GM12878 (cell line): ENCODE results near the gene PPP1R27. TPM values are rescaled to one million over a fixed set of nuclear protein-coding genes. Genes with fewer than 3 reads are reported as not detected.

ENCODE experiments used
- ATAC-seq: fragments of 200-7000 bp; cut with Tn5 transposase; 3 replicates; pipeline ENCODE4 v1.9.1; 2020; ENCODE audit warnings: mild to moderate bottlenecking, moderate library complexity
- BruUV-seq: library from RNA; stranded (reverse); fragments of 400-500 nt; replicated peaks from 2 replicates; lab custom pipeline; 2021; lab: Mats Ljungman, UMichigan
- CTCF ChIA-PET: fragments of 300-600 bp; sonication (Branson Sonifier 250); formaldehyde crosslinking; extraction: SDS; loops from one replicate; lab custom pipeline; 2021; ENCODE audit warnings: inconsistent platforms; lab: Yijun Ruan, JAX
- POLR2A ChIA-PET: fragments of 350-600 bp; formaldehyde crosslinking; extraction: SDS; loops from one replicate; lab custom pipeline; 2021; ENCODE audit warnings: inconsistent platforms; lab: Charles Lee
- RAD21 ChIA-PET: fragments of 300-600 bp; sonication (Branson Sonifier 250); formaldehyde crosslinking; loops from one replicate; lab custom pipeline; 2023; ENCODE audit warnings: antibody characterized with exemption; ENCODE audit not compliant: unreplicated experiment; lab: Charles Lee
- SMC1A ChIA-PET: fragments of 300-600 bp; sonication (Branson Sonifier 250); formaldehyde crosslinking; loops from one replicate; lab custom pipeline; 2023; ENCODE audit not compliant: unreplicated experiment, uncharacterized antibody; lab: Charles Lee
- DNase-seq: peaks from one replicate; pipeline ENCODE4 v3.0.0-alpha.2; 2011; ENCODE audit warnings: low read depth, low spot score
- FAIRE-seq: peaks from 3 replicates; lab custom pipeline; 2011; peaks lifted over from hg19 to GRCh38; lab: Jason Lieb, UNC
- H2AFZ ChIP-seq: 2 replicates; pipeline ENCODE4 v1.6.0; 2011; ENCODE audit warnings: low read depth, low read length, control low read depth; ENCODE audit not compliant: control insufficient read depth
- H3K27ac ChIP-seq: 2 replicates; pipeline ENCODE4 v1.5.1; 2011; ENCODE audit warnings: control low read depth; ENCODE audit not compliant: control insufficient read depth, insufficient read depth
- H3K27me3 ChIP-seq, 2 experiments: replicated peaks in 1 of 2; 2 replicates each; pipeline versions ENCODE4 v1.6.0 to v1.6.1; 2011; ENCODE audit warnings: low read length in 1 of 2; ENCODE audit not compliant: control insufficient read depth in 2 of 2, insufficient read depth in 2 of 2
- H3K36me3 ChIP-seq, 2 experiments: 2 replicates each; pipeline ENCODE4 v1.5.1; 2011; ENCODE audit warnings: low read length in 1 of 2; ENCODE audit not compliant: control insufficient read depth in 2 of 2, insufficient read depth in 2 of 2
- H3K4me1 ChIP-seq: 2 replicates; pipeline ENCODE4 v1.6.1; 2011; ENCODE audit warnings: mild to moderate bottlenecking, low read length, moderate library complexity, mixed read lengths; ENCODE audit not compliant: control insufficient read depth, insufficient read depth
- H3K4me2 ChIP-seq: 2 replicates; pipeline ENCODE4 v1.6.0; 2011; ENCODE audit warnings: control low read depth; ENCODE audit not compliant: control insufficient read depth, insufficient read depth
- H3K4me3 ChIP-seq: fragments of 200-600 bp; sonication (generic); 2 replicates; pipeline ENCODE4 v1.5.1; 2016
- H3K79me2 ChIP-seq: 2 replicates; pipeline ENCODE4 v1.6.0; 2011; ENCODE audit warnings: low read length; ENCODE audit not compliant: control insufficient read depth, insufficient read depth
- H3K9ac ChIP-seq: 2 replicates; pipeline ENCODE4 v1.8.0; 2011; ENCODE audit warnings: low read length, control low read depth, mixed read lengths; ENCODE audit not compliant: control insufficient read depth, insufficient read depth
- H3K9me3 ChIP-seq: replicated peaks from 3 replicates; pipeline ENCODE4 v1.5.1; 2011; ENCODE audit warnings: mild to moderate bottlenecking, low read length; ENCODE audit not compliant: control insufficient read depth, insufficient read depth
- H4K20me1 ChIP-seq: 2 replicates; pipeline ENCODE4 v1.6.0; 2011; ENCODE audit not compliant: control insufficient read depth, insufficient read depth
- BCL11A ChIP-seq: IDR thresholded peaks from 2 replicates; pipeline ENCODE4 v1.6.1; 2011; ENCODE audit warnings: low read depth, low read length
- BHLHE40 ChIP-seq, 2 experiments: fragments of 450-650 bp in 1 of 2; IDR thresholded peaks; 2 replicates each; pipeline ENCODE4 v1.6.1; 2011 to 2017; ENCODE audit warnings: low read depth in 2 of 2, borderline replicate concordance in 1 of 2, improper control_type of control experiment in 1 of 2, low read length in 1 of 2, mild to moderate bottlenecking in 1 of 2
- KAT2A ChIP-seq: conservative IDR thresholded peaks from 2 replicates; pipeline ENCODE4 v1.6.1; 2011; ENCODE audit warnings: low read depth, low read length; ENCODE audit not compliant: control insufficient read depth
- MTA3 ChIP-seq: IDR thresholded peaks from 2 replicates; pipeline ENCODE4 v1.6.1; 2012; ENCODE audit warnings: low read length, inconsistent platforms, borderline replicate concordance
- NRF1 ChIP-seq: conservative IDR thresholded peaks from 2 replicates; pipeline ENCODE4 v1.6.1; 2011; ENCODE audit warnings: mild to moderate bottlenecking, low read depth, low read length, improper control_type of control experiment
- RB1 ChIP-seq: fragments of 450-650 bp; formaldehyde crosslinking; IDR thresholded peaks from 2 replicates; pipeline ENCODE4 v1.6.1; 2017; ENCODE audit warnings: mild to moderate bottlenecking, borderline replicate concordance
- RUNX3 ChIP-seq: IDR thresholded peaks from 2 replicates; pipeline ENCODE4 v1.6.1; 2012; ENCODE audit warnings: low read length, inconsistent platforms
- SMARCA5 ChIP-seq: fragments of 450-650 bp; IDR thresholded peaks from 2 replicates; pipeline ENCODE4 v1.6.1; 2017; ENCODE audit warnings: mild to moderate bottlenecking
- ZBED1 ChIP-seq: IDR thresholded peaks from 2 replicates; pipeline ENCODE4 v1.6.1; 2016; ENCODE audit warnings: borderline replicate concordance
- ZNF622 ChIP-seq: fragments of 450-650 bp; IDR thresholded peaks from 2 replicates; pipeline ENCODE4 v1.6.1; 2017; ENCODE audit warnings: mild to moderate bottlenecking, inconsistent platforms
- WGBS: methylation state at CpG from one replicate; pipeline ENCODE4 v1.1.6; 2016; ENCODE audit warnings: low lambda C conversion rate; ENCODE audit not compliant: insufficient replicate concordance, insufficient coverage; ENCODE audit errors: missing lambda C conversion rate; 5-methylcytosine and 5-hydroxymethylcytosine counted together
- in situ Hi-C: fragments of 300-500 bp; cut with MboI; formaldehyde crosslinking; loops from 9 replicates; pipeline ENCODE4 v1.14.3; 2018; ENCODE audit warnings: mixed read lengths
- intact Hi-C: fragments of 100-400 bp; cut with micrococcal nuclease; formaldehyde crosslinking; loops from one replicate; pipeline ENCODE4 v1.14.2; 2022; ENCODE audit not compliant: unreplicated experiment
- polyA plus RNA-seq, 11 experiments: library from polyadenylated mRNA; depleted of rRNA in 4 of 11; unstranded in 6 of 11; stranded (reverse) in 5 of 11; fragments of >200 nt; fragmentation: Nextera tagmentation in 4 of 11; fragmentation: Illumina TruSeq in 1 of 11; extraction: Ambion mirVana in 4 of 11; extraction: Trizol in 1 of 11; gene quantifications; 1 replicate in 1 of 11; 2 replicates in 10 of 11; pipeline versions ENCODE4 v1.2.1 to v1.2.3, GENCODE V29; 2011 to 2016; ENCODE audit warnings: inconsistent platforms in 2 of 11, missing spikeins in 2 of 11, low read depth in 1 of 11
- total RNA-seq, 4 experiments: library from RNA; depleted of rRNA in 3 of 4; stranded (reverse); fragments of >200 nt in 3 of 4; fragmentation: Illumina TruSeq in 1 of 4; extraction: Trizol in 1 of 4; gene quantifications; 2 replicates each; pipeline versions ENCODE4 v1.2.1 to v1.2.3, GENCODE V29; 2013 to 2021
- TF ChIP-seq, protein P1 (sequence below): IDR thresholded peaks from 2 replicates; pipeline ENCODE4 v1.6.1; 2011; ENCODE audit warnings: borderline replicate concordance, low read depth, mild to moderate bottlenecking, moderate library complexity, low read length; ENCODE audit not compliant: insufficient read depth, poor library complexity, severe bottlenecking
- TF ChIP-seq, protein P2 (sequence below): fragments of 450-650 bp; IDR thresholded peaks from 2 replicates; pipeline ENCODE4 v1.6.1; 2017; ENCODE audit warnings: antibody characterized with exemption, mild to moderate bottlenecking, moderate library complexity
- TF ChIP-seq, protein P3 (sequence below): fragments of 450-650 bp; IDR thresholded peaks from 2 replicates; pipeline ENCODE4 v1.6.1; 2018; ENCODE audit warnings: borderline replicate concordance, mild to moderate bottlenecking; ENCODE audit not compliant: partially characterized antibody

PPP1R27 gene
- total and polyA plus RNA-seq, 10 of the 15 experiments (the other 5 are each of a cell fraction or from before 2014, with no cell fraction given): 0.17 to 1.6 (median 0.49) TPM; not detected in 3

DNA sequence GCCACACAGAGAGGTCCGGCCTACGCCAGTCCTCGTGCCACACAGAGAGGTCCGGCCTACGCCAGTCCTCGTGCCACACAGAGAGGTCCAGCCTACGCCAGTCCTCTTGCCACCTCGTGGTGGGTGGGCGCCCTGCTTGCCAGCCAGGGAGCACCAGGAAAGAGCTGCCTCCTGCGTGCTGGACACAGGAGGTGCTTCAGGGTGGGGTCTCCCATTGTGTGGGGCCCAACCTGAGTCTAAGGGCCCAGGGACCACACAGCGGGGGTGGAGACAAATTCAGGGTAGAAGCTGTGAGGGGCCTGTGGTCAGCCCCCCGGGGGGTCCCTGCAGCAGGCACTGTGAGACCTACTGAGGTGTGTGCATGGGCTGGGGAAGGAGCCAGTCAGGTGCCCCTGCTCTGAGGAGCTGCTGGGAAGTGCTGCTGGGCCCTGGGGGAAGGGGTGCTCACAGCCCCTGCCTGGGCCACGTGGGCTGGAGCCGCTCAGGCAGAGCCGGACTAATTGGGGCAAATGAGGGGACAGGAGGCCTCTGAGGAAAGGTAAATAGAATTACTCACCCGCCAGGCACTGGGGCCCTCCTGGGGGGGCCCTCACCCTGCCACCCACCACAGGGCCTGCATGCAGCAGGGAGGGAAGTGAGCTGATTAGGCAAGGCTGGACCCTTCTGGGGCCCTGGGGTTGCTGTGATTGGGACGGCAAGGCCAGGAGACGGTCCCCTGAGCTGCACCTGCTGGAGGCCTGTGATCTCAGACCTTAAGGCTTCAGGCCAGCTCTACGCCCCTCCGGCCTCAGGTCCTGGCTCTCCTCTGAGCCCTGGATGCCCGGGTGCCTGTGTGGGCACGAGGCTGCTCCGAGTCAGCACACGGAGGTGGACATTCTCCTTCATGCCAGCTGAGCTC, 19.9 kb downstream of the PPP1R27 start:
- Histone ChIP-seq H3K27ac (no peak overlapping the region), H3K4me3 (no peak overlapping the region), H3K9me3 (no peaks in the 10 kb centered on the region), H3K27me3 (no peaks in the 10 kb centered on the region), H3K36me3 (no peaks in the 10 kb centered on the region), H2AFZ (no peak overlapping the region), H4K20me1 (no peaks in the 10 kb centered on the region), H3K4me1 (no peaks in the 10 kb centered on the region), H3K9ac (no peak overlapping the region)
- no peak for DNase-seq
- no peak; the same call in none of the 3 replicates for ATAC-seq
- intact Hi-C loops (no loop called here), in situ Hi-C loops (no loop called here)
- ChIA-PET POLR2A (interaction anchor here (0.7 kb wide), 1 partner anchor 90 kb away, joined by 3 read pairs; no protein-coding TSS in a partner anchor), RAD21 (no interaction called here), CTCF (interaction anchor here (0.6 kb wide), 1 partner anchor 139 kb away, joined by 3 read pairs; no protein-coding TSS in a partner anchor)
- BruUV-seq: no TSS peak
- FAIRE-seq: no peak
- 21% methylated on average over 18 of the region's 24 CpGs for WGBS
- TF ChIP-seq KAT2A (no peak), BCL11A (no peak), ZBED1 (no peak), MTA3 (no peak), ZNF622 (no peak), RUNX3 (no peak), BHLHE40 (IDR thresholded peaks at IDR 0.05; ENCODE audit: borderline replicate concordance in 1 of 2, low read depth in 2 of 2, low read length in 1 of 2) (no peak; a peak in 1 of 4 replicates), RB1 (no peak), SMARCA5 (no peak), NRF1 (no peak)
- TF ChIP-seq, protein P1, sequence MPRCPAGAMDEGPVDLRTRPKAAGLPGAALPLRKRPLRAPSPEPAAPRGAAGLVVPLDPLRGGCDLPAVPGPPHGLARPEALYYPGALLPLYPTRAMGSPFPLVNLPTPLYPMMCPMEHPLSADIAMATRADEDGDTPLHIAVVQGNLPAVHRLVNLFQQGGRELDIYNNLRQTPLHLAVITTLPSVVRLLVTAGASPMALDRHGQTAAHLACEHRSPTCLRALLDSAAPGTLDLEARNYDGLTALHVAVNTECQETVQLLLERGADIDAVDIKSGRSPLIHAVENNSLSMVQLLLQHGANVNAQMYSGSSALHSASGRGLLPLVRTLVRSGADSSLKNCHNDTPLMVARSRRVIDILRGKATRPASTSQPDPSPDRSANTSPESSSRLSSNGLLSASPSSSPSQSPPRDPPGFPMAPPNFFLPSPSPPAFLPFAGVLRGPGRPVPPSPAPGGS: no peak
- TF ChIP-seq, protein P2, sequence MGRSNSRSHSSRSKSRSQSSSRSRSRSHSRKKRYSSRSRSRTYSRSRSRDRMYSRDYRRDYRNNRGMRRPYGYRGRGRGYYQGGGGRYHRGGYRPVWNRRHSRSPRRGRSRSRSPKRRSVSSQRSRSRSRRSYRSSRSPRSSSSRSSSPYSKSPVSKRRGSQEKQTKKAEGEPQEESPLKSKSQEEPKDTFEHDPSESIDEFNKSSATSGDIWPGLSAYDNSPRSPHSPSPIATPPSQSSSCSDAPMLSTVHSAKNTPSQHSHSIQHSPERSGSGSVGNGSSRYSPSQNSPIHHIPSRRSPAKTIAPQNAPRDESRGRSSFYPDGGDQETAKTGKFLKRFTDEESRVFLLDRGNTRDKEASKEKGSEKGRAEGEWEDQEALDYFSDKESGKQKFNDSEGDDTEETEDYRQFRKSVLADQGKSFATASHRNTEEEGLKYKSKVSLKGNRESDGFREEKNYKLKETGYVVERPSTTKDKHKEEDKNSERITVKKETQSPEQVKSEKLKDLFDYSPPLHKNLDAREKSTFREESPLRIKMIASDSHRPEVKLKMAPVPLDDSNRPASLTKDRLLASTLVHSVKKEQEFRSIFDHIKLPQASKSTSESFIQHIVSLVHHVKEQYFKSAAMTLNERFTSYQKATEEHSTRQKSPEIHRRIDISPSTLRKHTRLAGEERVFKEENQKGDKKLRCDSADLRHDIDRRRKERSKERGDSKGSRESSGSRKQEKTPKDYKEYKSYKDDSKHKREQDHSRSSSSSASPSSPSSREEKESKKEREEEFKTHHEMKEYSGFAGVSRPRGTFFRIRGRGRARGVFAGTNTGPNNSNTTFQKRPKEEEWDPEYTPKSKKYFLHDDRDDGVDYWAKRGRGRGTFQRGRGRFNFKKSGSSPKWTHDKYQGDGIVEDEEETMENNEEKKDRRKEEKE: no peak
- TF ChIP-seq, protein P3, sequence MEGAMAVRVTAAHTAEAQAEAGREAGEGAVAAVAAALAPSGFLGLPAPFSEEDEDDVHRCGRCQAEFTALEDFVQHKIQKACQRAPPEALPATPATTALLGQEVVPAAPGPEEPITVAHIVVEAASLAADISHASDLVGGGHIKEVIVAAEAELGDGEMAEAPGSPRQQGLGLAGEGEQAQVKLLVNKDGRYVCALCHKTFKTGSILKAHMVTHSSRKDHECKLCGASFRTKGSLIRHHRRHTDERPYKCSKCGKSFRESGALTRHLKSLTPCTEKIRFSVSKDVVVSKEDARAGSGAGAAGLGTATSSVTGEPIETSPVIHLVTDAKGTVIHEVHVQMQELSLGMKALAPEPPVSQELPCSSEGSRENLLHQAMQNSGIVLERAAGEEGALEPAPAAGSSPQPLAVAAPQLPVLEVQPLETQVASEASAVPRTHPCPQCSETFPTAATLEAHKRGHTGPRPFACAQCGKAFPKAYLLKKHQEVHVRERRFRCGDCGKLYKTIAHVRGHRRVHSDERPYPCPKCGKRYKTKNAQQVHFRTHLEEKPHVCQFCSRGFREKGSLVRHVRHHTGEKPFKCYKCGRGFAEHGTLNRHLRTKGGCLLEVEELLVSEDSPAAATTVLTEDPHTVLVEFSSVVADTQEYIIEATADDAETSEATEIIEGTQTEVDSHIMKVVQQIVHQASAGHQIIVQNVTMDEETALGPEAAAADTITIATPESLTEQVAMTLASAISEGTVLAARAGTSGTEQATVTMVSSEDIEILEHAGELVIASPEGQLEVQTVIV: no peak
- TF ChIP-seq, all 136 proteins: peak for 0
- H3K79me2 ChIP-seq: no peaks in the 10 kb centered on the region
- H3K4me2 ChIP-seq: no peak overlapping the region
- SMC1A ChIA-PET: no interaction called here
